HuH-7 (cell line): ENCODE data around the gene CLSTN2.

Experiments
- DNase-seq: peaks from one replicate; pipeline ENCODE4 v3.0.0; 2011; ENCODE audit warnings: low spot score

The CLSTN2 gene

GRCh38 chr3:140384028-140384771 is 449.2 kb downstream of the CLSTN2 start:
- no peak for DNase-seq

- DNase-seq: no peak
Observed at GRCh38 chr3:140384876-140385275, 449.9 kb downstream of the CLSTN2 start.

GRCh38 chr3:140386357-140387100 is 451.5 kb downstream of the CLSTN2 start:
- DNase-seq: no peak

GRCh38 chr3:140387244-140387643 is 452.3 kb downstream of the CLSTN2 start:
- no peak for DNase-seq

- no peak for DNase-seq
Observed at GRCh38 chr3:140388202-140388922, 453.4 kb downstream of the CLSTN2 start.

GRCh38 chr3:140391061-140391460 is 456.1 kb downstream of the CLSTN2 start:
- DNase-seq: no peak

- no peak for DNase-seq
Observed at GRCh38 chr3:140394488-140395133, 459.6 kb downstream of the CLSTN2 start.

GRCh38 chr3:140395134-140396075 is 460.4 kb downstream of the CLSTN2 start:
- DNase-seq: no peak

GRCh38 chr3:140396110-140396509 is 461.1 kb downstream of the CLSTN2 start:
- no peak for DNase-seq

GRCh38 chr3:140397847-140398246 is 462.9 kb downstream of the CLSTN2 start:
- DNase-seq: no peak

- DNase-seq: no peak
Observed at GRCh38 chr3:140398387-140398786, 463.4 kb downstream of the CLSTN2 start.

- no peak for DNase-seq
Observed at GRCh38 chr3:140399871-140400270, 464.9 kb downstream of the CLSTN2 start.

- no peak for DNase-seq
Observed at GRCh38 chr3:140403079-140403478, 468.1 kb downstream of the CLSTN2 start.

GRCh38 chr3:140403608-140404007 is 468.6 kb downstream of the CLSTN2 start:
- no peak for DNase-seq

GRCh38 chr3:140406655-140407054 is 471.7 kb downstream of the CLSTN2 start:
- DNase-seq: no peak

- DNase-seq: no peak
Observed at GRCh38 chr3:140408252-140408651, 473.3 kb downstream of the CLSTN2 start.

- no peak for DNase-seq
Observed at GRCh38 chr3:140416666-140417065, 481.7 kb downstream of the CLSTN2 start.

GRCh38 chr3:140420621-140421357 is 485.8 kb downstream of the CLSTN2 start:
- no peak for DNase-seq

- DNase-seq: no peak
Observed at GRCh38 chr3:140421884-140422283, 486.9 kb downstream of the CLSTN2 start.

GRCh38 chr3:140423146-140423545 is 488.2 kb downstream of the CLSTN2 start:
- no peak for DNase-seq
